GM12864 (cell line): ENCODE results near the gene C19orf67.

Experiments
- DNase-seq: peaks from one replicate; pipeline ENCODE4 v3.0.0-alpha.2; 2011; ENCODE audit warnings: low read depth
- H3K4me3 ChIP-seq: 2 replicates; pipeline ENCODE4 v1.5.1; 2011; ENCODE audit warnings: mild to moderate bottlenecking, low read depth, low read length, control low read depth
- CTCF ChIP-seq: IDR thresholded peaks from 2 replicates; pipeline ENCODE4 v1.5.1; 2011; ENCODE audit warnings: low read depth, mild to moderate bottlenecking, moderate library complexity, low read length, control low read depth, inconsistent platforms; ENCODE audit errors: missing control alignments

Gene C19orf67

DNA sequence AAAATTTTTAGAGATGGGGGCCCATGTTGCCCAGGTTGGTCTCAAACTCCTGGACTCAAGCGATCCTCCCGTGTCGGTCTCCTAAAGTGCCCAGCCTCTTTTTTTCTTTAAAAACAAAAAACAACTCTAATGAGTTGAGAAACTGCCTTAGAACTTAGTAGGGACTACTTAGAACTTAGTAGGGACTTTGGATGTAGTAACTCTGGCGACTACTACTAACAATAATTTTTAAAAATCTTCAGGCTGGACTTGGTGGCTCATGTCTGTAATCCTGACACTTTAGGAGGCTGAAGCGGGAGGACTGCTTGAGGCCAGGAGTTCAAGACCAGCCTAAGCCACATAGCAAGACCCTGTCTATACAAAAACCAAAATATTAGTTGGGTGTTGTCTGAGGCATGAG lies 515 bp upstream of the C19orf67 start:
- no peak for DNase-seq
- TF ChIP-seq CTCF, result no peak
- H3K4me3 ChIP-seq, result no peak overlapping the region

DNA sequence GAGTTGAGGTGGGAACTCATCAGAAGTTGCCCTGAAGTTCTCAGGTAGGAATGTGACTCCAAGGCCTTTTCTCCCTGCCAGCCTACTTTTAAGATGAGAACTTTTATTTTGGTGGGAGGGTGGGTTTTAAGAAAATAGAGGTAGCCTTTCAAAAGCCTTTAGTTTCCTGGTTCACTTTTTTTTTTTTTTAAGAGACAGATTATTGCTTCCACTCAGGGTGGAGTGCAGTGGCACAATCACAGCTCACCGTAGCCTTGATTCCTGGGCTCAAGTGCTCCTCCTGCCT lies 3.0 kb downstream of the C19orf67 start:
- DNase-seq, result no peak
- peak overlapping the region; percentile 75; the same call in 1 of the 2 replicates for H3K4me3 ChIP-seq
- TF ChIP-seq CTCF, result no peak

DNA sequence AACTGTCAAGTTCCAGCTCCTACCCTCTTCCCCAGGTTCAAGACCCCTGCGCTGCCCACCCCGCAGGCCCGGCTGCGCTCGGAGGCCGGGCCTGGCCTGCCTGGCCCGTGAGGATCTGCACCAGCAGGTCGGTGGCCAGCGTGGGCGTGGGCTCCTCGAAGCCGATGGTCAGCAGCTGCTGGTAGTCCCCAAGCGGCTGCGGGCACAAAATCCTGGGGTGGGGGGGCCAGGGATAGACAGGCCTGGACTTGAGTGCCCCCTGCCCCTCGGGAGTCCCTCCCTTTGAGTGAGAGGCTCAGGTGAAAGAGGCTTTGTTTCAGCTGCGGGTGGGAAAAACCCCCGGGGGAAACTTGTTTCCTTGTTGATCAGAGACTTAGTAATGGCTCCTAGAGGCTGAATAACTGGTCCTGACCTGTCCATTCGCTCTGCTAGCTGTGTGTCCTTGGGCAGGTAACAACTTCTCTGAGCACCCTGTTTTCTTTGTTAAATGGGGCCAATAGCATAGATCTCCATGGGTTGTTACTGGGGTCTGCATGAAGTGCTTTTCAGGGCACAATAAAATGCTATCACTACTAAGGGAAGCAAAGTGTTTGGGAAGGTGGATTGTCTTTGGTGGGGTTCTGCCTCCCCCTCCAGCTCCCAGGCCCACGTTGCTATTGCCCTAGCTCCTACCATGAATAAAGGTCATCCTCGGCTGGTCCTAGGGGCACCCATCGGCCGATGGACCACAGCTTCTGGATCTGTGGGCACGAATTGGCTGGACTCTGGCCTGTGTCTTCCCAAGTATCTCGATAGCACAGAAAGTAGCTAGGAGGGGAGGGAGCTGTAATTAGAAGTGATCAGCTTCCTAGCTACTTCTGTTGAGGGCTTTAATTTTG lies 3.5 kb downstream of the C19orf67 start:
- H3K4me3 ChIP-seq, result peak overlapping the region; percentile 75
- no peak for TF ChIP-seq CTCF
- DNase-seq, result no peak

GRCh38 chr19:14080887-14081796 lies 4.4 kb downstream of the C19orf67 start:
- DNase-seq, result peak; percentile 99
- no peak for TF ChIP-seq CTCF
- H3K4me3 ChIP-seq, result peak overlapping the region; percentile 75

DNA sequence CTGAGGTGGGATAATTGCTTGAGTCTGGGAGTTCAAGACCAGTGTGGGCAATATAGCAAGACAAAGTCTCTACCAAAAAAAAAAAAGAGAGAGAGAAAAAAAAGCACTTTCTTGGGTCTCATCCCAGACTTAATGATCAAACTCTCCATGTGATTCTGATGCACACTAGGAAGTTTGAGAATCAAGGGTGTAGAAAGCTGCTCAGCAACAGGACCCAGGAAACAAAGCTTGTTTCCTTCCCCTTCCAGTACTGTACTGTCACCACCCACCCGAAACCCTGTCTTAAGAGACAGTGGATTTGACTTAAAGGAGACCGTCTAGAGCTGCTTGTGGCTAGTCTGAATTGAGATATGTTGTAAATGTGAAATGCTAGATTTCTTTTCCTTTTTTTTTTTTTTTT lies 7.2 kb downstream of the C19orf67 start:
- DNase-seq, result no peak
- H3K4me3 ChIP-seq, result no peak overlapping the region
- no peak for TF ChIP-seq CTCF

DNA sequence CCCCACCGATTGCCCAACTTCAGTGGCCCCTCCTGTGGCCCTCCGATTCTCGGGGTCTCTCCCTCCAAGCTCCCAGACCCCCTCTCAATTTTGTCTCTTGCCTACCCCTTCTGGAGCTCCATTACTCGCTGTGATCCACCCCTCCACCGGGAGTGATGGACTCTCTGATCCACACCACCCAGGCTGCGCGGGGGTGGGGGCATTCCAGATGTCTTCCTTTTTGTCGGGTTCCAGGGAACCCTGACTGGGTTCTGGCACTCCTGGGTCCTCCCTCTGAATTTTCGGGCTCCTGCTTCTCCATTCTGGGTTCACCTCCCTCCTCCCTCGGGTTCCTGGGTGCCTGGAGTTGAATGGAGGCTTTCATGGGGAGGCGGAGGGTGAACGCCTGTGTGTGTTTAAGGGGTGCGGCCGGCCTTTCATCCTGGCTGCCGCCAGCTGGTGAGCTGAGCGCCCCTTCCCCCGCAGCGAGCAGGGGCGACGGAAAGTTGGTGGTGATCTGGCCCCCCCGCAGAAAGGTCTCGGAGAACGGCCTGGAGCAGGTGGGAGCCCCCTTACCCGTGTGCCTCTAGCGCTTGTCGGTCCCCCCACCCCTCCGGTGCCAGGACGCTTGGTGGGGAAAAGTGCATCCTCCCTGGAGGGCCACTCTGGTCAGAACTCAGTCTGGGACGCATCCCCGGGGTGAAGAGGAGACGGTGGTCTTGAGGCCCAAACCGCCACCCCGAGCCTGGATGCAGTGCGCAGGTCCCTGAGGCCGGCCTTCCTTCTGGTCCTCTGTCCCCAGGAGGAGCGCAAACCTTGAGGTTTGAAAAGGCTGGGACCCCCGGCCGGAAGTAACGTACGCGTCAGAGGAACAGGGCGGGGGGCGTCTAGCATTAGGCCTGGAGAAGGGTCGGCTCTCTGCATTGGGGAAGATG lies 11.4 kb downstream of the C19orf67 start:
- peak overlapping the region; percentile 64 for H3K4me3 ChIP-seq
- DNase-seq, result no peak
- no peak for TF ChIP-seq CTCF
